NCI-H2171 treated with DMSO at 0.1 percent for 48 hours (cell line): Measurements from ENCODE around the gene CTDSPL2.
"Not testable (repeated sequence)": the region's sequence is repeated elsewhere in the genome, so short reads cannot be mapped to it uniquely, and the experiment has no call there.

ENCODE experiments used
- DNase-seq: peaks from one replicate; lab custom pipeline; 2025; lab: John Stamatoyannopoulos, UW

CTDSPL2 gene

GRCh38 chr15:44426975-44427755 is at the start of gene CTDSPL2:
Gene CTDSPL2, plus strand, starts transcription at chr15:44427629. Its CDS starts 31,386 bp downstream, at chr15:44459015.
- DNase-seq, result peak; percentile 99

DNA sequence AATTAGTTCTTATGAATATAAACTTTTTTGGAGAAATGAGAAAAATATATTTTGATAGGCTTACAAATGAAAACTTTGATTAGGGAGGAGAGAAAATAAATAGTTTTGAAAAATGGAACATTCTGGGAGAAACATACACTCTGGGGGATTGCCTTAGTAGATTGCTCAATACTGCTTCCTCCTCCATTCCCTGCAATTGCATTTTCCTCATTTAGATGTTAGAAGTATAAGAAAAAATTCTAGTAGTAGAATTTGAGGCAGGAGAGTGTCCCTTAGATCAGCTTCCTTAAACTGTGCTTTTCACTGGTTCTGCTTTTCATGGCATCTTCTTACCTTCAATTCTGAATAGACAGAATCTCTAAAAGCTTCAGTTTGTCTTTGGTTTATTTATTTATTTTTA is 46.2 kb upstream of the CTDSPL2 start:
- no peak for DNase-seq

DNA sequence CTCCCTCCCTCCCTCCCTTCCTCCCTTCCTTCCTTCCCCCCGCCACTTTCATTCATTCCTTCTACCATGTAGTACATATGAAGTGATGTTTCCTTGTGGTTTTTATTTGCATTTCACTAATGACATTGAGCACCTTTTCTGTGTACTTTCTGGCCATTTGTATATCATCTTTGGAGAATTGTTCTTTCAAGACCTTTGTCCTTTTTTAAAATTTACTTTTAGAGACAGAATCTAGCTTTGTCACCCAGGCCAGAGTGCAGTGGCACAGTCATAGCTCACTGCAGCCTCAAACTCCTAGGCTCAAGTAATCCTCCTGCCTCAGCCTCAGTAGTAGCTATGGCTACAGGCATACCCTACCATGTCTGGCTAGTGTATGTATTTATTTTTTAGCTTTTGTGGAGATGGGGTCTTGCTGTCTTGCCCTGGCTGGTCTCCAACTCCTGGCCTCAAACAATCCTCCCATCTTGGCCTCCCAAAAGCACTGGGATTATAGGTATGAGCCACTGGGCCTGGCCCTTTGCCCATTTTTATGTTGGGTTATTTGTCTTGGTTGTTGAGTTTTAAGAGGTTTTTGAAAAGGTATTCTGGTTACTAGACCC is 42.0 kb upstream of the CTDSPL2 start:
- DNase-seq, result no peak

DNA sequence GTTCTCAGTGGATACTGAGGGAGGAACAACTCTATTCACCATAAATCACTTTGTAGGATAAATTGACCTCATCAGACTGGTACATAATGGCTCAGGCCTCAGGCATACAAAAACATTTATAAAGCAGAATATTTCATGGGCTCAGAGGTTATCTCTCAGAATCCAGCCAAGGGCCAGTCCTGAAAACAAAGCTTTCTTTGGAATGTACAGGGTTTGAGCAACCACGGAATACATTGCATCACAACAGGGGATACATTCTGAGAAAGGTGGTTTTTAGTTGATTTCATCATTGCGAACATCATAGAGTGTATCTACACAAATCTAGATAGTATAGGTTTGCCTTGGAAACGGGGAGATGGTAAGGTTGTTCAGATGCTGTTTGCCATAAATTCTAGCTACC is 33.4 kb upstream of the CTDSPL2 start:
- no peak for DNase-seq

DNA sequence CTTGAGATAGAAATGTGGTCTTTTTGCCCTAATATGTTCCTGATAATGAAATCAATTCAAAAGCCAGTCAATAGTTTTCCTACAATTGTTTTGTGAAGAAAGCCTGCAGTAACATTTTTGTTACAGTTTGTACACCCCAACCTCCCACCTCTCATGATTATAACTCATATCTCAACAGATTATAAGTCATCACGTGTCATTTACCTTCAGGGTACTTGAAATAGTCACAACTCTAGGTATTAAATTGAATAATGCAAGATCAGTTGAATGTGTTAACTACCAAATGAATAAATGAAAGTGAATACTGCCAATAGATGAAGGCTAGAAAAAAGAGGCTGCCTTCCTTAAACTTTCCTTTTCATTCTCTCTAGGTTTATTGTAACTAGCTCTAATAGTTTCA is 32.9 kb upstream of the CTDSPL2 start:
- DNase-seq, result no peak

DNA sequence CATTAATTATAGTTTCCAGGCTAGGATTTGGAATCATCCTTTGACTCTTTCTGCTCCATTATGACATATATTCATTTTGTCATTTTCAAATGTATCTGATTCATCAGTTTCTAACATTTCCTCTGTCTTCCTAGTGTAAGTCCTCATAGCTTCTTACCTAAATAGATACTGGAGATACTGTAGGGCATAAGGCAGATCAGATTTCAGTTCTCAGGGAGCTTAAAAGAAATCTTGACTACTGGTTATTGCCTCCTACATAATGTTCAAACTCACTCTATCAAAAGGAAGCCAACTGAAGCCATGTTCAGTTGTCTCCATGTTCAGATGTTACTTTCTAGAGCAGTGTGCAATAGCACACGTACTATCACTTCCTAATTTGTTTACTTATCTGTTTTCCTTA is 29.6 kb upstream of the CTDSPL2 start:
- DNase-seq, result peak; percentile 13

DNA sequence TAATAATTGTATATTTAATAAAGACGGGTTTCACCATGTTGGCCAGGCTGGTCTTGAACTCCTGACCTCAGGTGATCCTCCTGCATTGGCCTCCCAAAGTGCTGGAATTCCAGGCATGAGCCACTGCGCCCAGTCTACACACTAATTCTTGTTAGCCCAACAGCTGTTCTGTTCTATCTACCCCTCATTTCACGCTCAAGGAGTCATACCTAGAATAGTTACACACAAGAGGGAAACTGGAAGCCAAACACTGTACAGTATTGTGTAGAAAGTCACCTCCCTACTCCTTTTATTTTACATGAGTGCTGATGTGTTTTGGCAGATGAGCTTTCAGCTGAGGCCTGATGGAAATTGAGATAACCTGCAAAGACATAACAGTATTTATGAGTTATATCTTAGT is 13.4 kb upstream of the CTDSPL2 start:
- DNase-seq, result no peak

- peak; percentile 95 for DNase-seq
These were observed 611 bp downstream of the CTDSPL2 start for GRCh38 chr15:44427756-44428724.

- no peak for DNase-seq
These were observed 8.7 kb downstream of the CTDSPL2 start for GRCh38 chr15:44435893-44436667.

- DNase-seq, result no peak
These were observed 11.0 kb downstream of the CTDSPL2 start for GRCh38 chr15:44438402-44438801.

GRCh38 chr15:44441095-44441501 is 13.7 kb downstream of the CTDSPL2 start:
- no peak for DNase-seq

DNA sequence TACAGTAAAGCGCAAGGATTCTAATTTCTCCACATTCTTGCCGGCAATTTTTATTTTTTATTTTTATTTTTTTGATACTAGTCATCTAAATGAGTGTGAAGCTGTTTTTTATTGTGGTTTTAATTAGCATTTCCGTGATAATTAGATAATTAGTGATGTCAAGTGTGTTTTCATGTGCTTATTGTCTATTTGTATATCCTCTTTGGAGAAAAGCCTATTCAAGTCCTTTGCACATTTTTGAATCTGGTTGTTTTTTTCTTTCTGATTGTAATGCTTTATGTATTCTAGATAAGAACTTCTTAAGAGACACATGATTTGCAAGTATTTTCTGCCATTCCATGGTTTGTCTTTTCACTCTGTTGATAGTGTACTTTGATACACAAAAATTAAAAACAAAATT is 16.1 kb downstream of the CTDSPL2 start:
- no peak for DNase-seq

DNA sequence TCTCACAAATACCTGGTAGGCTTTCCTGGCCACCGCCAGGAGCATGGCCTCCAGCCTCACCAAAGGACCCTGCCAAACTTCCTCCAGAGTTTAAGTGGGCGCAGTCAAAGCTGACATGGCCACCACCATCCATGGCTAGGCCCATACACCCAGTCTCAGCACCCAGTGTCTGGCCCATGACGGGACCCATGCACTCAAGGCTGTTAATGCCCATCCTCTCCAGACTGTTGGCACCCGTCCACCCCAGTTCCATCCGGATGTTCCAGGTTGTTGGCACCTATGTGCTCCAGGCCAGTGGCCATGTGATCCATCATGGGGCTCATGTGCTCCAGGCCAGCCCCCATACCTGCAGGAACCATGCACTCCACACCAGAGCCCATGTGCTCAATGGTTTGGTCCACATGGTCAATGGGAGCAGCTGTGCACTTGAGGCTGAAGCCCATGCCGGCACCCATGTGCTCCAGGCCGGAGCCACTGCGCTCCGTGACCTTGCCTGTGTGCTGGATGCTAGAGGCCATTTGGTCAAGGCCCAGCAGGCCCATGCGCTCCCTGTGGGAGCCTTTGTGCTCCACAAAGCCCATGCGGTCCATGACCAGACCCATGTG is 20.4 kb downstream of the CTDSPL2 start:
- DNase-seq, result no peak

- no peak for DNase-seq
These were observed 22.7 kb downstream of the CTDSPL2 start for GRCh38 chr15:44450172-44450571.

DNA sequence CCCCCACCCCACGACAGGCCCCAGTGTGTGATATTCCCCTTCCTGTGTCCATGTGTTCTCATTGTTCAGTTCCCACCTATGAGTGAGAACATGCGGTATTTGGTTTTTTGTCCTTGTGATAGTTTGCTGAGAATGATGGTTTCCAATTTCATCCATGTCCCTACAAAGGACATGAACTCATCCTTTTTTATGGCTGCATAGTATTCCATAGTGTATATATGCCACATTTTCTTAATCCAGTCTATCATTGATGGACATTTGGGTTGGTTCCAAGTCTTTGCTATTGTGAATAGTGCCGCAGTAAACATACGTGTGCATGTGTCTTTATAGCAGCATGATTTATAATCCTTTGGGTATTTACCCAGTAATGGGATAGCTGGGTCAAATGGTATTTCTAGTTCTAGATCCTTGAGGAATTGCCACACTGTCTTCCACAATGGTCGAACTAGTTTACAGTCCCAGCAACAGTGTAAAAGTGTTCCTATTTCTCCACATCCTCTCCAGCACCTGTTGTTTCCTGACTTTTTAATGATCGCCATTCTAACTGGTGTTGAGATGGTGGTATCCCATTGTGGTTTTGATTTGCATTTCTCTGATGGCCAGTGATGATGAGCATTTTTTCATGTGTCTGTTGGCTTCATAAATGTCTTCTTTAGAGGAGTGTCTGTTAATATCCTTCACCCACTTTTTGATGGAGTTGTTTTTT is 26.3 kb downstream of the CTDSPL2 start:
- not testable (repeated sequence) for DNase-seq

- no peak for DNase-seq
These were observed 31.0 kb downstream of the CTDSPL2 start for GRCh38 chr15:44458429-44458828.

DNA sequence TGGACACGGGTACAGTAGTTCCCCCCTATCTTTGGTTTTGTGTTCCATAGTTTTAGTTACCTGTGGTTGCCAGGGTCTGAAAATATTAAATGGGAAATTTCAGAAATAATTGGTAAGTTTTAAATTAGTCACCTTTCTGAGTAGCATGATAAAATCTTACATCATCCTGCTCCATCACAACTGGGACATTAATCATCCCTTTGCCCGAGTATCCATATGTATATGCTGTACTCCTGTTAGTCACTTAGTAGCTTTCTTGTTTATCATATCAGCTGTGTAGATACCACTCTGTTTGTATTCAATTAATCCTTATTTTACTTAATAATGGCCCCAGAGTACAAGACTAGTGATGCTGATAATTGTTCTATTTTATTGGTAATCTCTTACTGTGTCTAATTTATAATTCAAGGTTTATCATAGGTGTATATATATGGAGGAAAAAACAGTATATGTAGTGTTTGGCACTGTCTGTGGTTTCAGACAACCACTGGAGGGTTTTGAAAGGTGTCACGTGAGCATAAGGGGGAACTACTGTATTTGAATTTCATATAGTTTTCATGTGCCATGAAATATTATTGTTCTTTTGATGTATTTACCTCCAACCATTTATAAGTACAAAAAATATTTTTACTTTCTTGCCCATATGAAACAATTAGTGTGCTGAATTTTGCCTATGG is 41.4 kb downstream of the CTDSPL2 start:
- DNase-seq, result no peak

- no peak for DNase-seq
These were observed 44.5 kb downstream of the CTDSPL2 start for GRCh38 chr15:44471885-44472455.

DNA sequence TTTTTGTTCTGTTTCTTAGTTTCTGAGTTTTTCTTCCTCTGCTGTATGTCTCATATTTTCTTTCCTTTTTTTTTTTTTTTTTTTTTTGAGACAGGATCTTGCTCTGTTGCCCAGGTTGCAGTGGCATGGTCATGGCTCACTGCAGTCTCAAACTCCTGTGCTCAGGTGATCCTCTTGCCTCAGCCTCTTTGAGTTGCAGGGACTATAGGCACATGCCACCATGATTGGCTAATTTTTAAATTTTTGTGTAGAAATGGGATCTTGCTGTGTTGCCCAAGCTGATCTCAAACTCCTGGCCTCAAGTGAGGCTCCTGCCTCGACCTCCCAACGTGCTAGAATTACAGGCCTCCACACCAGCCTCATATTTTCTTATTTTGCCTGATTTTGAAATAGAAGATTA is 51.9 kb downstream of the CTDSPL2 start:
- DNase-seq, result no peak

DNA sequence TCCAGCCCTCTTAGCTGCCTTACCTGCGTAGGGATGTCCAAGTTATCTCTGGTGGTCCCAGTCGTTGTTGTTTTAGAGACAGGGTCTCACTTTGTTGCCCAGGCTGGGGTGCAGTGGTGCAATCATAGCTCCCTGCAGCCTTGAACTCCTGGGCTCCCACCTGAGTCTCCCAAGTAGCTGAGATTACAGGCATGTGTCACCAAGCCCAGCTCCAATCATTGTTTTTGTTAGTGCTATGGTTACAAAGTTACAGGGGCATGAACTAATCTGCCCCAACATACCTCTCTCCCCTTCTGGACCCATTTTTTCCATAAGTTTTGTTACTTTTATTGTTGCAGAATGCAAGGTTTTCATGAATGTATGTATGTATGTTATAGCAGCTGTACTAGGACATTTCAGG is 54.7 kb downstream of the CTDSPL2 start:
- DNase-seq, result no peak
